Right atrium auricular region (tissue), 2 donors: Measurements from ENCODE around the gene C17orf50. TPM values are rescaled to one million over a fixed set of nuclear protein-coding genes. Genes with fewer than 3 reads are reported as not detected.
A peak's percentile ranks its signal among the peaks of the same experiment; 100 is the strongest.

Source experiments
- DNase-seq: peaks from one replicate; pipeline ENCODE4 v3.0.0-alpha.2; 2019; ENCODE audit warnings: low spot score
- H3K27ac ChIP-seq, 2 donors: fragments of 200-600 bp; sonication (generic); 1 replicate in 1 of 2; 2 replicates in 1 of 2; pipeline ENCODE4 v1.5.1; 2016 to 2019
- H3K27me3 ChIP-seq, 2 donors: fragments of 200-600 bp; sonication (generic); one replicate each; pipeline versions ENCODE4 v1.5.1 to v1.6.0; 2017 to 2019
- H3K36me3 ChIP-seq: fragments of 200-600 bp; sonication (generic); one replicate; pipeline ENCODE4 v1.5.1; 2016
- H3K4me1 ChIP-seq, 2 donors: fragments of 200-600 bp; sonication (generic); one replicate each; pipeline versions ENCODE4 v1.5.1 to v1.6.0; 2017 to 2019
- H3K4me3 ChIP-seq, 2 donors: fragments of 200-600 bp; sonication (generic); 1 replicate in 1 of 2; 2 replicates in 1 of 2; pipeline ENCODE4 v1.5.1; 2017 to 2019; ENCODE audit warnings: mild to moderate bottlenecking in 1 of 2, moderate library complexity in 1 of 2
- H3K9me3 ChIP-seq, 2 donors: fragments of 200-600 bp; sonication (generic); one replicate each; pipeline ENCODE4 v1.5.1; 2019
- CTCF ChIP-seq, 2 donors: fragments of 200-600 bp; sonication (generic); IDR thresholded peaks; one replicate each; pipeline ENCODE4 v1.5.1; 2019; ENCODE audit warnings: antibody characterized with exemption in 2 of 2
- total RNA-seq, 2 donors: library from RNA; depleted of rRNA; stranded (reverse); fragments of >200 nt; gene quantifications; one replicate each; pipeline ENCODE4 v1.1.0, GENCODE V29; 2016

Gene C17orf50
- total RNA-seq, 2 donors from 2014 or later, result not detected

GRCh38 chr17:35778641-35779196, 18.0 kb downstream of the C17orf50 start:
- H3K4me1 ChIP-seq, result peaks cover 0 to 42% of the 10 kb centered on the region in 2 donors
- no peak for TF ChIP-seq CTCF (IDR thresholded peaks at IDR 0.05)
- H3K27ac ChIP-seq, result no peak overlapping the region

GRCh38 chr17:35780950-35781349, 20.3 kb downstream of the C17orf50 start:
- no peak overlapping the region for H3K4me3 ChIP-seq
- no peak overlapping the region for H3K27ac ChIP-seq
- H3K36me3 ChIP-seq, result no peaks in the 10 kb centered on the region
- no peak for DNase-seq
- H3K9me3 ChIP-seq, result no peaks in the 10 kb centered on the region
- no peaks in the 10 kb centered on the region for H3K27me3 ChIP-seq
- H3K4me1 ChIP-seq, result peaks cover 0 to 32% of the 10 kb centered on the region in 2 donors
- no peak for TF ChIP-seq CTCF (IDR thresholded peaks at IDR 0.05)

More at GRCh38 chr17:35778641-35779196, 18.0 kb downstream of the C17orf50 start:
- Histone ChIP-seq H3K4me3 (no peak overlapping the region), H3K27me3 (no peaks in the 10 kb centered on the region), H3K36me3 (no peaks in the 10 kb centered on the region), H3K9me3 (no peaks in the 10 kb centered on the region)
- DNase-seq, result no peak

- no peak for TF ChIP-seq CTCF (IDR thresholded peaks at IDR 0.05)
- no peaks in the 10 kb centered on the region for H3K27me3 ChIP-seq
- H3K4me3 ChIP-seq, result no peak overlapping the region
- no peaks in the 10 kb centered on the region for H3K36me3 ChIP-seq
- no peak for DNase-seq
- H3K9me3 ChIP-seq, result no peaks in the 10 kb centered on the region
- peaks cover 0 to 32% of the 10 kb centered on the region in 2 donors for H3K4me1 ChIP-seq
- H3K27ac ChIP-seq, result no peak overlapping the region
Observed at GRCh38 chr17:35784895-35785294, 24.2 kb downstream of the C17orf50 start.

GRCh38 chr17:35786941-35787432, 26.3 kb downstream of the C17orf50 start:
- H3K4me3 ChIP-seq, result no peak overlapping the region
- H3K27me3 ChIP-seq, result no peaks in the 10 kb centered on the region
- TF ChIP-seq CTCF (IDR thresholded peaks at IDR 0.05), result no peak
- no peak for DNase-seq
- no peak overlapping the region for H3K27ac ChIP-seq
- no peaks in the 10 kb centered on the region for H3K9me3 ChIP-seq
- peaks cover 0 to 32% of the 10 kb centered on the region in 2 donors for H3K4me1 ChIP-seq
- H3K36me3 ChIP-seq, result no peaks in the 10 kb centered on the region

GRCh38 chr17:35788477-35789368, 28.0 kb downstream of the C17orf50 start:
- H3K27ac ChIP-seq, result peak overlapping the region in 1 of 2 donors; percentile 38
- DNase-seq, result no peak

More at GRCh38 chr17:35788477-35789368, 28.0 kb downstream of the C17orf50 start:
- H3K4me3 ChIP-seq, result no peak overlapping the region
- no peaks in the 10 kb centered on the region for H3K27me3 ChIP-seq
- H3K9me3 ChIP-seq, result no peaks in the 10 kb centered on the region
- no peak for TF ChIP-seq CTCF (IDR thresholded peaks at IDR 0.05)
- peaks cover 0 to 18% of the 10 kb centered on the region in 2 donors for H3K4me1 ChIP-seq
- no peaks in the 10 kb centered on the region for H3K36me3 ChIP-seq
